Psoas muscle (tissue), 8 donors: ENCODE data around the gene IGF1R. TPM values are rescaled to one million over a fixed set of nuclear protein-coding genes. Genes with fewer than 3 reads are reported as not detected.

ENCODE experiments used
- ATAC-seq, 4 donors: fragments of 200-7000 bp; cut with Tn5 transposase; one replicate each; pipeline ENCODE4 v1.9.1; 2020; ENCODE audit warnings: moderate library complexity in 3 of 4, mild to moderate bottlenecking in 2 of 4
- DNase-seq, 2 donors: peaks; one replicate each; pipeline ENCODE4 v3.0.0-alpha.2; 2020
- H3K27ac ChIP-seq: fragments of 200-600 bp; one replicate; pipeline ENCODE4 v1.8.0; 2022
- H3K27me3 ChIP-seq, 3 donors: fragments of 200-600 bp in 1 of 3; one replicate each; pipeline versions ENCODE4 v1.6.1 to v1.8.0; 2013 to 2022; ENCODE audit warnings: low read length in 2 of 3, mild to moderate bottlenecking in 2 of 3, moderate library complexity in 1 of 3; ENCODE audit not compliant: insufficient read depth in 3 of 3
- H3K36me3 ChIP-seq, 2 donors: fragments of 200-600 bp in 1 of 2; one replicate each; pipeline versions ENCODE4 v1.6.1 to v1.8.0; 2013 to 2022; ENCODE audit warnings: low read depth in 1 of 2, mild to moderate bottlenecking in 1 of 2, moderate library complexity in 1 of 2; ENCODE audit not compliant: insufficient read depth in 1 of 2
- H3K4me1 ChIP-seq: fragments of 200-600 bp; one replicate; pipeline ENCODE4 v1.8.0; 2022
- H3K4me3 ChIP-seq: fragments of 200-600 bp; one replicate; pipeline ENCODE4 v1.8.0; 2022; ENCODE audit warnings: mild to moderate bottlenecking
- H3K9me3 ChIP-seq: fragments of 200-600 bp; one replicate; pipeline ENCODE4 v1.8.0; 2022
- CTCF ChIP-seq: fragments of 200-600 bp; IDR thresholded peaks from one replicate; pipeline ENCODE4 v1.8.0; 2022; ENCODE audit warnings: antibody characterized with exemption
- WGBS, 3 donors: extraction: QIAGEN DNeasy Blood & Tissue Kit; methylation state at CpG; one replicate each; pipeline versions ENCODE4 v1.1.6 to v1.1.7; 2013; 5-methylcytosine and 5-hydroxymethylcytosine counted together
- intact Hi-C, 2 donors: fragments of 100-400 bp; cut with DNase I; formaldehyde crosslinking; loops; one replicate each; pipeline versions ENCODE4 v1.11.0 to v1.14.2; 2022
- polyA plus RNA-seq, 3 donors: library from polyadenylated mRNA; stranded (reverse); fragments of 200-250 nt; gene quantifications; one replicate each; pipeline ENCODE4 v1.2.3, GENCODE V29; 2013
- total RNA-seq, 4 donors: library from RNA; stranded (reverse); fragmentation: NEBNext Ultra II Directional in 2 of 4; extraction: Animal tissue kit (Norgen Biotek cat#: 25700) in 2 of 4; gene quantifications; one replicate each; pipeline versions ENCODE4 v1.2.1 to v1.2.4, GENCODE V29; 2021 to 2023
- donor health status: healthy with polysubstance abuse.
- donor health status: DM: no; HTN: no; CAD: no; lungs with moderate emphysema.
- donor health status: Bipolar disorder and iron deficiency.
- donor health status: healthy.
- donor health status: DM: yes; HTN: yes; CAD: no.
- donor health status: DM: no; HTN: no; CAD: no.
- donor health status: DM: no; HTN: no; CAD: no.
- donor health status: DM: yes; HTN: yes; CAD: no.

Gene IGF1R
- total and polyA plus RNA-seq, 7 donors: 2.1 to 20.4 (median 12.0) TPM

DNA sequence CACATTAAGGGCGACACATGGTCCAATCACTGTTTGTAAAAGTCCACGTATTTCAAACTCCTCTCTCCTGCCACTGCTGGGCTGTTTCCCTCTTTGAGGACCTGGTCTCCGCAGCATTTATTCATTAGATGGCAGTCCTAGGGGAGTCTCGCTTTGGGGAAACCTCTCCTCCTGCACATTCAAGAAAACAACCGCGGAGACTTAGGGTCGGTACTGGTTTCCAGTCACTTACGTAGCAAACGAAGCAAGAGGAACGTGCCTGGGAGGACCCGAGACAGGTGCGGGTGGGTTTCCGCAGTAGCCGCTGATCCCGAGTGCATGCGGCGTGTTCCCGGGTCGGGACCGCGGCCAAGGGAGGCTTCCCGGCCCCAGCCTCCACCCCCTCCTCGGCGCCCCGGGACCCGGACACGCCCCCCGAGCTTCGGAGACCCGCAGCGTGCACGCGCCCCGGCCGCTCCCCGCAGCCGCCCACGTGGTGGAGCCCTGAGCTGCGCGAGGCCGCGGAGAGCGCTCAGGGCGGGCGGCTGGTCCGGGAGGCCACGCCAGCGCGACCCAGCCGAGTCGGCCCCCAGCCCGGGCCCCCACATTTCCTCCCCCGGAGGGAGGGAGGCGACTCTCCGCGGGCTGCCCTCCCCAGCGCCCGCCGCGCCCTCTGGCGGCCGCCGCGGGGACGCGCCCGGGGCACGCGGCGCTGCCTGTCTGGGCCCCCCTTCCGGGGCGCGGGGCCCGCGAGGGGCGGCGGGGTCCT lies 1.1 kb upstream of the IGF1R start:
- Histone ChIP-seq H3K4me1 (peaks cover 4% of the 10 kb centered on the region), H3K4me3 (peak overlapping the region; percentile 94), H3K27me3 (peaks cover 0 to 13% (median 10%) of the 10 kb centered on the region in 3 donors), H3K27ac (peak overlapping the region; percentile 92), H3K9me3 (no peaks in the 10 kb centered on the region), H3K36me3 (no peaks in the 10 kb centered on the region)
- TF ChIP-seq CTCF: peak; percentile 82
- ATAC-seq (peak; percentile 53 to 64 (median 56)), DNase-seq (peak; percentile 72 to 83)
- 0 to 1% (median 1%) methylated on average over 43 to 77 of the region's 77 CpGs for WGBS, 3 donors
- intact Hi-C loops: loop anchor here (2.0 to 5.0 kb wide), 3 partner anchors 128 to 415 kb away; no protein-coding TSS in a partner anchor

DNA sequence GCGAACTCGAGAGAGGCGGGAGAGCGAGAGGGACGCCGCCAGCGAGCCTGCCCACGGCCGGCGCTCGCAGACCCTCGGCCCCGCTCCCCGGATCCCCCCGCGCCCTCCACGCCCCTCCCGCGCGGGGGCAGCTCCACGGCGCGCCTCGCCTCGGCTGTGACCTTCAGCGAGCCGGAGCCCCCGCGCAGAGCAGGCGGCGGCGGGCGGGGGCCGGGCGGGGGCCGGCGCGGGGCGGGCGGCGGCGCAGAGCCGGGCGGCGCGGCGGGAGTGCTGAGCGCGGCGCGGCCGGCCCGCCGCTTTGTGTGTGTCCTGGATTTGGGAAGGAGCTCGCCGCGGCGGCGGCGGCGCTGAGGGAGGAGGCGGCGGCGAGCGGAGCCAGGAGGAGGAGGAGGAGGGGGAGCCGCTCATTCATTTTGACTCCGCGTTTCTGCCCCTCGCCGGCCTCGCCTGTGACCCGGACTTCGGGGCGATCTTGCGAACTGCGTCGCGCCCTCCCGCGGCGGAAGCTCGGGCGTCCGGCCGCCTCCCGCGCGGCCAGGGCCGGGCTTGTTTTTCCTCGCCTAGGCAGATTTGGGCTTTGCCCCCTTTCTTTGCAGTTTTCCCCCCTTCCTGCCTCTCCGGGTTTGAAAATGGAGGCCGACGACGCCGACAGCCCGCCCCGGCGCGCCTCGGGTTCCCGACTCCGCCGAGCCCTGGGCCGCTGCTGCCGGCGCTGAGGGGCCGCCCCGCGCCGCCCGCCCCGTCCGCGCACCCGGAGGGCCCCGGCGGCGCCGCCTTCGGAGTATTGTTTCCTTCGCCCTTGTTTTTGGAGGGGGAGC lies 524 bp downstream of the IGF1R start:
- H3K4me1 ChIP-seq: peaks cover 19% of the 10 kb centered on the region
- H3K27me3 ChIP-seq: peaks cover 0 to 6% (median 4%) of the 10 kb centered on the region in 3 donors
- TF ChIP-seq CTCF: no peak
- DNase-seq: peak; percentile 65 to 76
- intact Hi-C loops: loop anchor here (1.0 to 5.0 kb wide), 3 partner anchors 132 to 413 kb away; no protein-coding TSS in a partner anchor
- no peaks in the 10 kb centered on the region for H3K9me3 ChIP-seq
- peak overlapping the region; percentile 92 for H3K27ac ChIP-seq
- H3K36me3 ChIP-seq: no peaks in the 10 kb centered on the region
- ATAC-seq: peak; percentile 2 to 24 (median 4)
- 0 to 1% (median 1%) methylated on average over 63 to 121 of the region's 121 CpGs for WGBS, 3 donors
- H3K4me3 ChIP-seq: peak overlapping the region; percentile 94

- TF ChIP-seq CTCF: peak; percentile 29
- ATAC-seq (peak; percentile 24 to 48 (median 30)), DNase-seq (peak; percentile 50 to 83)
- H3K27ac ChIP-seq: peak overlapping the region; percentile 92
- H3K4me1 ChIP-seq: peaks cover 28% of the 10 kb centered on the region
- H3K4me3 ChIP-seq: peak overlapping the region; percentile 94
- H3K9me3 ChIP-seq: no peaks in the 10 kb centered on the region
- intact Hi-C loops: loop anchor here (5.0 to 10.0 kb wide), 4 partner anchors 132 to 565 kb away; no protein-coding TSS in a partner anchor
- H3K27me3 ChIP-seq: peaks cover 0 to 6% (median 0%) of the 10 kb centered on the region in 3 donors
- no peaks in the 10 kb centered on the region for H3K36me3 ChIP-seq
- WGBS, 3 donors: 0 to 1% (median 0%) methylated on average over 66 to 94 of the region's 94 CpGs
These were observed 1.4 kb downstream of the IGF1R start for GRCh38 chr15:98649472-98650416.

- no peaks in the 10 kb centered on the region for H3K9me3 ChIP-seq
- H3K27ac ChIP-seq: peak overlapping the region; percentile 92
- WGBS, 3 donors: 3 to 6% (median 5%) methylated on average over 49 to 51 of the region's 51 CpGs
- peaks cover 0 to 6% (median 0%) of the 10 kb centered on the region in 3 donors for H3K27me3 ChIP-seq
- intact Hi-C loops: loop anchor here (10.0 kb wide), 2 partner anchors 414 to 564 kb away; no protein-coding TSS in a partner anchor
- peaks cover 31% of the 10 kb centered on the region for H3K4me1 ChIP-seq
- no peaks in the 10 kb centered on the region for H3K36me3 ChIP-seq
- peak overlapping the region; percentile 94 for H3K4me3 ChIP-seq
- DNase-seq (peak; percentile 46 to 74), ATAC-seq (peak; percentile 18 to 50 (median 24))
- no peak for TF ChIP-seq CTCF
These were observed 2.2 kb downstream of the IGF1R start for GRCh38 chr15:98650417-98651035.
